HEK293 (cell line): ENCODE data around the gene PRKCE.

Experiments used
- CTCF ChIP-seq: fragments of 450-650 bp; formaldehyde crosslinking; IDR thresholded peaks from 2 replicates; pipeline ENCODE4 v1.5.1; 2016; ENCODE audit warnings: missing biosample characterization, missing genetic modification characterization
- HOXD13 ChIP-seq: sonication (generic); formaldehyde crosslinking; IDR thresholded peaks from 2 replicates; pipeline ENCODE4 v1.8.0; 2022; ENCODE audit warnings: missing genetic modification reagents, borderline replicate concordance
- SCRT1 ChIP-seq: fragments of 450-650 bp; formaldehyde crosslinking; IDR thresholded peaks from 2 replicates; pipeline ENCODE4 v1.5.1; 2016; ENCODE audit warnings: missing biosample characterization, missing genetic modification characterization, borderline replicate concordance

DNA sequence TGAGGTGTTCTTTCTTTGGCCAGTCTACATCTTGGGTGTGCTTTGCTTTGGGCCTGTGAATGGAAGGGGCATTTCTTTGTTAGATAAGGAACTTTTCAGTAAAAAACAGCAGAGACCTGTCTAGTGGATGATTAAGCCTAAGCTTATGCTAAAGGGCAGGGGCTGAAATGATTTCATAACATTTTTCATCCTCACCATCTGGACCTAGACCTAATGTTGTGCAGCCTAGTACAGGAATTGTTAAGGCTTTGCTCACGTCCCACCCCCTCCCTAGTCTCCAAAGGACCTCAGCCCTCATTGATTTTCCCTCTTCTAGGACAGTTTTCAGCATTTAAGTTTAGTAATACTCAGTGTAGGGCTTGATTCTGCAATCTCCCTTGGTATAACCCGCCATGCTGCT lies 111.8 kb downstream of the PRKCE start:
- TF ChIP-seq SCRT1 (no peak), HOXD13 (CRISPR knock-in tag) (no peak), CTCF (tag by site-specific recombination) (no peak)
